ENCODE results near the gene ACER3.
A peak's percentile ranks its signal among the peaks of the same experiment; 100 is the strongest.
"Not testable (repeated sequence)": the region's sequence is repeated elsewhere in the genome, so short reads cannot be mapped to it uniquely, and the experiment has no call there.

Gene ACER3

DNA sequence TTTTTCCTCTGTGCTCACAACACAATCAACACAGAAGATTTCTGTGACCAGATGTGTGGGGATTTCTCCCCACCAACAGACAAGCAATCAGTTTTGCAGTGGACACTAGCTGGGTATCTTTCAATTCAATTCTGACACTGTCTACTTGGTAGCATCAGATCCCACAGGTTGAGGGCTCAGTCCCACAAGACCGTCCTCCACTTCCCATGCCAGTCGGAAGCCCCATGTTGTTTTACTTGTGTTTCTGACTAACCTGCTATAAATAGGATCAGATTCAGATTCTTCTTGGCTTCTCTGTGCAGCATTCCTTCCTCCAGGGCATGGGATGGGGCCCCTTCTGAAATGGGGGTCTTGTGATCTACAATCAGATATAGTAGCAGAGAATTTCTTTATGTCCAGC, 19.6 kb downstream of the ACER3 start:
- no peak for DNase-seq

DNA sequence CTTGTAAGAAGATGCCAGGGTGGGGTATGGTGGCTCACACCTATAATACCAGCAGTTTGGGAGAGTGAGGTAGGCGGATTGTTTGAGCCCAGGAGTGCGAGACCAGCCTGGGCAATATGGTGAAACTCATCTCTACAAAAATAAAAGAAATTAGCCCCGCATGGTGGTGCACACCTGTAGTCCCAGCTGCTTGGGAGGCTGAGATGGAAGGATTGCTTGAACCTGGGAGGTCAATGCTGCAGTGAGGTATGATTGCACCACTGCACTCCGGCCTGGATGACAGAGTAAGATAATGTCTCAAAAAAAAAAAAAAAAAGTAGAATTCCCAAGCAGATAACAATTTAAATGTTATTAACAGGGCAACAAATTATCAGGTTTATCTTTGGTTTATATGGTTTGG, 20.2 kb downstream of the ACER3 start:
- no peak for DNase-seq

DNA sequence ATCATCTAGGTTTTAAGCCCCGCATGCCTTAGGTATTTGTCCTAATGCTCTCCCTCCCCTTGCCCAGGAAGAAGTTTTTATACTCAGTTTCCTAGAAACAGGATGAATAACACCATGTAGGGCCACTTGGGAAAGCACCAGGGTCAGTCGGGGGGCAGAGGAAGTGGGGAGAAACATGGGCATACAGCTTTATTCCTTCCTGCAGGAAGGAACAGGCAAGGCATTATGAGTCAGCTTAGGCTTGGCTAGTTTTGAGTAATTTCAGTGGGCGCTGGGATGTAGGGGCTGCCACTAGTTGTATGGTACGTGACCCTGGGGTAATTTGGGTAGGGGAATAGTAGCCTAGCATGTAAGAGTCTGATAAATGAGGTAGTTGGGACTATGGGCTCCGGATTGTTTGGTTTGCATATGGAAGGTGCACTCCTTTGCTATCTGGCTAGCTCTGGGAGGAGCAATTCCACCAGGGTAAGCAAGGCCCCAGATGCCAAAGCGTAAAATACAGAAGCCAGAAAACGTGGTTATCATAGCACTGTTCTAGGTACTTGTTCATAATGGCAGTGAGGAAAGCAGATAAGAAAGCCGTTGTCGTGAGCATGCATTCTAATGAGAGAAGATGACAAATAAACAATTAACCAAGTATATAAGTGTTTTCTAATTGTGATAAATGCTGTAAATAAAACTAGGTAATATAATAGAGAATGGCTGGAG, 24.8 kb downstream of the ACER3 start:
- no peak for DNase-seq

GRCh38 chr11:76888989-76889388, 28.3 kb downstream of the ACER3 start:
- DNase-seq, result no peak

DNA sequence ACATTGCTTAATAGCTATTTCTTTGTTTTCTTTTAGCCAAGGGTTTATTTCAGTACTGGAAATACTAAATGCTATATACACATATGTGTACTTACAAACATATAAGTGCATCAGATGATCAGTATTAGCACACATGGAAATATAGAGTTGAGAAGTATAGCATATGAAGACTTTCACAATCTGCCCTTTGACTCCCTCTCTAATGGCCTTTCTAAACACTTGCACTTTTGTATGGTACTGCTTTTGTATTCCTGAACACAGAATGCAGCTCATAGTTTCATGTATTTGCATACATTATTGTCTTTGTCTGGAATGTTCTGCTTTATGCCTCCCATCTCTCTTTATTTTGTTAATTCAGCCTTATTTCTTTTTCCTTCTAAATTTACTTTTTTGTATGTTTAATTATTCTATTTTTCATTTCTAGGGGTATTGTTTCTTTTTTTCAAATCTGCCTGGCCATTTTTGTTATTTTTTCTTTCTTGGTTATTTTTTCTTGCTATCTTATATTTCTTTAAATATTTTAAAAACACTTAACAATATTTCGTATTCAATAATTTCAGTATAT, 28.8 kb downstream of the ACER3 start:
- no peak for DNase-seq

- DNase-seq, result no peak
These were observed 29.6 kb downstream of the ACER3 start for GRCh38 chr11:76890329-76890728.

GRCh38 chr11:76891285-76891684, 30.6 kb downstream of the ACER3 start:
- no peak for DNase-seq

- DNase-seq, result no peak
These were observed 31.1 kb downstream of the ACER3 start for GRCh38 chr11:76891793-76892192.

DNA sequence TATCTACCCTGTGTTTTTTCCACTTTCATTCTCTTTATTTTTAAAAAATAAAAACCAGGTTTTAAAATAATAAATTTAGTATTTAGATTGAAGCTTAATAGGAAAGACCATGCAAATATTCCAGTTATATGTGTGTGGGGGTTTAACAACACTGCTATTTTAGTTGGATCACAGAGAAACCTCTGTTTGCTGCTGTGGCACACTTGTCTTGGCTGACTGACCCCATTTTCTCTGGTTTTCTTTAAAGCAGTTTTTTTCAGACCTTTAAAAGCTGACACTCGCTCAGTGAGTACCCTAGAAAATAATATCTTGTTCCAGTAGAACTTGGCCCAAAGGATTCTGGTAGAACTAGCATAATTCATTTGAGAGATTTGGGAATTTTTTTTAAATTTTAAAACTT, 31.6 kb downstream of the ACER3 start:
- no peak for DNase-seq

GRCh38 chr11:76897233-76897632, 36.5 kb downstream of the ACER3 start:
- no peak for DNase-seq

GRCh38 chr11:76901144-76901543, 40.4 kb downstream of the ACER3 start:
- DNase-seq, result no peak

DNA sequence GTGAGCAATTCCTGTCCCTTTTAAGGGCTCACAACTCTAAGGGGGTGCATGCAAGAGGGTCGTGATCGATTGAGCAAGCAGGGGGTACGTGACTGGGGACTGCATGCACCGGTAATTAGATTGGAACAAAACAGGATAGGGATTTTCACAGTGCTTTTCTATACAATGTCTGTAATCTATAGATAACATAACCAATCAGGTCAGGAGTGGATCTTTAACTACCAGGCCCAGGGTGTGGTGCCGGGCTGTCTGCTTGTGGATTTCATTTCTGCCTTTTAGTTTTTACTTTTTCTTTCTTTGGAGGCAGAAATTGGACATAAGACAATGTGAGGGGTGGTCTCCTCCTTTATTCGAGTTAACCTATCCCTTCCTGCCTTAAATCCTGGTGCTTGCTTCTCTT, 40.9 kb downstream of the ACER3 start:
- not testable (repeated sequence) for DNase-seq

GRCh38 chr11:76902121-76903014, 41.6 kb downstream of the ACER3 start:
- DNase-seq, result no peak

DNA sequence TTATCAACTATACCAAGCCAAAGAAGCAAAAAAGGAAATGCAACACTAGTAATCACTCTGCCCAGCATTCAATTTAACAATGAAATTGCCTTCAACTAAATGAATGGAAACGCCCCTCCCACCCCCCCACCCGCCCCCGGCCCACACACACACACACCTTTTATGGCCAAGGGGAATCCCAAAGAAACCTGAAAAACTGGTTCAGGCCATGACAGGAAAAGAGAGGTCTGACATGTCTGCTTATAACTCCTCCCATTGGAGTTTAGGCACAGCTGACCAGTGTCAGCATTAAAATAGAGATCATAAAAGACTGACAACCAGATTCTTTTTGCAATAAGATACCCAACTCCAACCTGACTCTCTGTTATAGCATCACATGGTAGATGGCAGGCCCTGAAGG, 42.6 kb downstream of the ACER3 start:
- no peak for DNase-seq

DNA sequence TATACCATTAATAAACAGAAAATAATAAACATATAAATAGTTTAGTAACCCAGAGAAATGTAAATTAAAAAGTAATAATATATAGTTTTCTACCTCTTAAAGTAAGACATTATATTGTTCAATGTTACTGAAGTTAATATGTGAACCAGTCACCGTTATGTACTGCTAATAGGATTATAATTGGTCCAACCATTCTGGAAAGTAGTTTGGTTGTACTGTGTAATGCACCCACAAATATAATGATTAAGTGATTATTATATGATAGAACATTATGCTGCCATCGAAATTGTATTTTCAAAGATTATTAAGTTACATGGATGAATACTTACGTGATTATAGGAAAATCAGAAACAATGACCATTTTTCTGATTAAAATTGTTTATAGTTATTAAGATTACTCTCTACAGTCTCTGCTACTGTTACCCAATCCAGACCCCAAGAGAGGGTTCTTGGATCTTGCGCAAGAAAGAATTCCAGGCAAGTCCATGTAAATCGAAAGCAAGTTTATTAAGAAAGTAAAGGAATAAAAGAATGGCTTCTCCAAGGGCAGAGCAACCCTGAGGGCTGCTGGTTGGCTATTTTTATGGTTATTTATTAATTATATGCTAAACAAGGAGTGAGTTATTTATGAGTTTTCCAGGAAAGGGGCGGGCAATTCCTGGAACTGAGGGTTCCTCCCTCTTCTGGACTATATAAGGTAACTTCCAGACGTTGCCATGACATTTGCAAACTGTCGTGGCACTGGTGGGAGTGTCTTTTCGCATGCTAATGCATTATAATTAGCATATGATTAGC, 50.1 kb downstream of the ACER3 start:
- no peak for DNase-seq

DNA sequence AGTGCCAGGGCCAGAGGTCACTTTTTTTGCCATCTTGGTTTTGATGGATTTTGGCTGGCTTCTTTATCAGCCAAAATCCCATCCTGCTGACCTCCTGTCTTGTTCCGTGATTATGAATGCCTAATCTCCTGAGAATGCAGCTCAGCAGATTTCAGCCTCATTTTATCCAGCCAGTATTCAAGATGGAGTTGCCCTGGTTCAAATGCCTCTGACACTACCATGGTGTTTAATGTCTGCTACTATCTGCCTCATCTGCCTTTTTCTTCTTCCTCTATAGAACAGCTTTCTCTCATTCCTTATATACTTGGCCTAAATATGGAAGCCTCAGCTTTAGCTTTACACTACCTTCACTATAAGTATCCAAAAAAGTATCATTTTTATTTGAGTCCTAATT, 50.7 kb downstream of the ACER3 start:
- no peak for DNase-seq

DNA sequence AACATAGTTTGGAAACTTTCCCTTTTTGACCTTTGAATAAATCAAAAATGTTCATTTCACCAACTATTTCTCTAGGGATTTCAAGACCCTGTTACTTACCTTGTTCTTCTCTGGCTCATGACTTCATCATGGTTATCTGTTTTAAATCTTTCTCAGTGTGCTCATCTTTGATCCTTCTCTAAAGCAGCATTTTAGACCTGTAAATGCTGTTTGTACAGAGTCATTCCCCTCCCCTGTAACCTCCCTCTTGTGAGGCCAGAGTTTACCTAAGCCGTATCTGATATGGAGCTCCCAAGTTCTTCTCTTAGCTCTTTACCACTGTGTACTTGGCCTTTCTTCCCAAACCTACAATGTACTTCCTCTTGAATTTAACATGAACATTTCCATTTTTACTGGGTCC, 56.0 kb downstream of the ACER3 start:
- no peak for DNase-seq

DNA sequence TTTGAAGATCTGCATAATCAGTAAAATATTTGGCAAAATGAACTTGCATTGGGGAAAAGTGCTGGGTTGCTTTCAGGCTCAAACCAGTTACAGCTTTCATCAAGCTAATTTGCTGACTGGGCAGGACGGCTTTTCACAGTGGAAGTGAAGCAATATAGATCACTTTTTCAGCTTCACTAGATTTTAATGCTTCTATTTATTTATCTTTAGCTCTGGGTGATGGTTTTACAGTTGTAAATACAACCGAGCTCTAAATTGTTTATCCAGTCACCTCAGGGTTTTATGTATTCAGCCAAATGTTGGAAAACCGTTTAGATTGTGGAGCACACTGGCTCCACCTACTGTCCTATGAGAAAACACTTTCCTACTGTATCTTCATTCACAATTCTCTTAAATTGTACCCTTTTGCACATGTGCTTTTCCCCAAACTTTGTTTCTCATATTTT, 58.2 kb downstream of the ACER3 start:
- peak; percentile 58 for DNase-seq

- no peak for DNase-seq
These were observed 58.7 kb downstream of the ACER3 start for GRCh38 chr11:76919467-76919866.

GRCh38 chr11:76919887-76920746, 59.4 kb downstream of the ACER3 start:
- DNase-seq, result peak; percentile 69

DNA sequence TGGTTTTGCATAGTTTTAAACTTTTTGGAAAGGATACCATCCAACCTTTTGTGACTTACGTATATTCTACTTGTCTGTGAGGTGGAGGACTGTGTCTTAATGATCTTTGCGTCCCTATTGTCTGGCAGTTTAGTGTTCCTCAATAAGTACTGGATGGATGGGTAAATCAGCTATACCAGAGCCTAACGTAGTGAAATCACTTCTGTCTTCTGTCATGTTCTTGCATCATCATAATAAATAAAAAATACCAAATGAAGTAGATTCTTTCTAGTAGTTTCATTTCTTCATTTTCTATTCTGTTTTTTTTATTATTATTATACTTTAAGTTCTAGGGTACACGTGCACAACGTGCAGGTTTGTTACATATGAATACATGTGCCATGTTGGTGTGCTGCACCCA, 66.4 kb downstream of the ACER3 start:
- no peak for DNase-seq

DNA sequence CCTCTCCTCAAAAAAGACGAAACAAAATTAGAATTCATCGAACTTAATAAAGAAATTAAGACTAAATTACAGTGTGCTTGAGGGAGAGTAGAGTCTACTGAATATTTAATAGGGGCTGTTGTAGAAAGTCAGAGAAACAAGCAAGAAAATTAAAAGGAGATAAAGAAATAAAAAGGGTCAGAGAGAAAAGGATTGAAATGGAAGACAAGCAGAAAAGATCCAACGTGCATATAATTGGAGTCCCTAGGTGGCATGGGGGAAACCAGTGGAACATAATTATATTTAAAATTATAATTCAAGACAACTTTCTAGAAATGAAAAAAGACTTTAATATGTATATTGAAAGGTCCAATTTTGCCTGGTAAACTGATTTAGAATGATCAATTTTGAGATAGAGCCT, 74.3 kb downstream of the ACER3 start:
- no peak for DNase-seq
